Measurements from ENCODE around the gene RGS4.

The RGS4 gene

GRCh38 chr1:163069142-163069541 is at the start of gene RGS4:
TSS of gene RGS4 (plus strand) at chr1:163069361. CDS start at chr1:163069485, 124 bp downstream.
- DNase-seq (ENCODE audit: low spot score): no peak

- DNase-seq (ENCODE audit: low spot score): no peak
Observed at GRCh38 chr1:163022129-163022528, 47.0 kb upstream of the RGS4 start.

GRCh38 chr1:163027610-163028009 is 41.6 kb upstream of the RGS4 start:
- no peak for DNase-seq (ENCODE audit: low spot score)

GRCh38 chr1:163029901-163030300 is 39.3 kb upstream of the RGS4 start:
- no peak for DNase-seq (ENCODE audit: low spot score)

GRCh38 chr1:163035446-163036249 is 33.5 kb upstream of the RGS4 start:
- peak; percentile 60 for DNase-seq (ENCODE audit: low spot score)

GRCh38 chr1:163036671-163037070 is 32.5 kb upstream of the RGS4 start:
- DNase-seq (ENCODE audit: low spot score): no peak

GRCh38 chr1:163038928-163039706 is 30.0 kb upstream of the RGS4 start:
- no peak for DNase-seq (ENCODE audit: low spot score)

- DNase-seq (ENCODE audit: low spot score): no peak
Observed at GRCh38 chr1:163039707-163040093, 29.5 kb upstream of the RGS4 start.

- DNase-seq (ENCODE audit: low spot score): no peak
Observed at GRCh38 chr1:163046071-163046470, 23.1 kb upstream of the RGS4 start.

GRCh38 chr1:163047951-163048659 is 21.1 kb upstream of the RGS4 start:
- no peak for DNase-seq (ENCODE audit: low spot score)

GRCh38 chr1:163048869-163049268 is 20.3 kb upstream of the RGS4 start:
- no peak for DNase-seq (ENCODE audit: low spot score)

GRCh38 chr1:163049296-163049695 is 19.9 kb upstream of the RGS4 start:
- no peak for DNase-seq (ENCODE audit: low spot score)

GRCh38 chr1:163050496-163050895 is 18.7 kb upstream of the RGS4 start:
- DNase-seq (ENCODE audit: low spot score): no peak

- no peak for DNase-seq (ENCODE audit: low spot score)
Observed at GRCh38 chr1:163054181-163054591, 15.0 kb upstream of the RGS4 start.

GRCh38 chr1:163055005-163055404 is 14.2 kb upstream of the RGS4 start:
- DNase-seq (ENCODE audit: low spot score): no peak

GRCh38 chr1:163055531-163055930 is 13.6 kb upstream of the RGS4 start:
- DNase-seq (ENCODE audit: low spot score): no peak

- DNase-seq (ENCODE audit: low spot score): no peak
Observed at GRCh38 chr1:163056831-163057230, 12.3 kb upstream of the RGS4 start.

- no peak for DNase-seq (ENCODE audit: low spot score)
Observed at GRCh38 chr1:163060343-163061007, 8.7 kb upstream of the RGS4 start.

- no peak for DNase-seq (ENCODE audit: low spot score)
Observed at GRCh38 chr1:163063143-163063542, 6.0 kb upstream of the RGS4 start.

- DNase-seq (ENCODE audit: low spot score): no peak
Observed at GRCh38 chr1:163063610-163064009, 5.6 kb upstream of the RGS4 start.

GRCh38 chr1:163066168-163066567 is 3.0 kb upstream of the RGS4 start:
- DNase-seq (ENCODE audit: low spot score): no peak

- DNase-seq (ENCODE audit: low spot score): no peak
Observed at GRCh38 chr1:163066686-163067085, 2.5 kb upstream of the RGS4 start.

Data from SW480 (cell line).